ENCODE results near the gene ABHD17B. TPM values are rescaled to one million over a fixed set of nuclear protein-coding genes. Genes with fewer than 3 reads are reported as not detected.

The ABHD17B gene
- total and polyA plus RNA-seq, 2 donors (not counting 3 experiments of a cell fraction or from before 2014, with no cell fraction given), result 12.8 to 16.8 TPM

GRCh38 chr9:71929223-71929622, 18.2 kb upstream of the ABHD17B start:
- Histone ChIP-seq H4K20me1 (replicated peaks; ENCODE audit: control insufficient read depth, extremely low read depth, insufficient read depth, low read length) (peaks cover 2% of the 10 kb centered on the region), H3K79me2 (ENCODE audit: control insufficient read depth, insufficient read depth, low read length) (no peaks in the 10 kb centered on the region), H3K9ac (replicated peaks; ENCODE audit: extremely low read depth, insufficient read depth, low read length) (no peak overlapping the region), H3K27me3 (ENCODE audit: control insufficient read depth in 2 of 2, insufficient read depth in 2 of 2, low read length in 2 of 2) (no peaks in the 10 kb centered on the region), H3K4me2 (ENCODE audit: insufficient read depth, low read length) (no peak overlapping the region), H3K4me3 (replicated peaks in 1 of 3; ENCODE audit: insufficient read depth in 1 of 3, low read depth in 1 of 3, low read length in 3 of 3) (no peak overlapping the region), H3K9me1 (replicated peaks; ENCODE audit: control insufficient read depth, extremely low read depth, insufficient read depth, low read length) (no peaks in the 10 kb centered on the region), H3K27ac (ENCODE audit: insufficient read depth, low read depth, low read length) (no peak overlapping the region), H3K4me1 (ENCODE audit: control insufficient read depth, extremely low read depth, insufficient read depth, low read length) (no peaks in the 10 kb centered on the region), H2AFZ (ENCODE audit: low read depth, low read length) (no peak overlapping the region), H3K9me3 (replicated peaks; ENCODE audit: control insufficient read depth, insufficient read depth, low read length) (no peaks in the 10 kb centered on the region), H3K36me3 (ENCODE audit: control insufficient read depth in 2 of 2, extremely low read depth in 1 of 2, insufficient read depth in 2 of 2, low read length in 2 of 2) (no peaks in the 10 kb centered on the region)
- intact Hi-C loops (cut with micrococcal nuclease) (no loop called here), dilution Hi-C loops (cut with MboI; ENCODE audit: extremely low pct_ligation_motif_present, low sequenced_read_pairs) (no loop called here)
- TF ChIP-seq FOS (IDR thresholded peaks at IDR 0.05; ENCODE audit: borderline replicate concordance, insufficient read depth, low read length) (no peak), GATA2 (IDR thresholded peaks at IDR 0.05; ENCODE audit: insufficient read depth, insufficient read length, low read depth, low read length) (no peak), MYC (IDR thresholded peaks at IDR 0.05; ENCODE audit: low read depth, low read length) (no peak), EZH2 (IDR thresholded peaks at IDR 0.05; ENCODE audit: borderline replicate concordance, low read depth, low read length, severe bottlenecking) (no peak), POLR2A (IDR thresholded peaks at IDR 0.05; ENCODE audit: low read depth, low read length) (no peak), CTCF (IDR thresholded peaks at IDR 0.05; ENCODE audit: extremely low read depth in 1 of 2, insufficient read depth in 1 of 2, low read depth in 1 of 2, low read length in 2 of 2) (no peak), JUN (IDR thresholded peaks at IDR 0.05; ENCODE audit: borderline replicate concordance, insufficient read depth, insufficient read length, low read depth) (no peak), MAX (IDR thresholded peaks at IDR 0.05; ENCODE audit: insufficient read depth, insufficient read length) (no peak), POLR2AphosphoS5 (IDR thresholded peaks at IDR 0.05; ENCODE audit: insufficient read depth, low read depth, low read length) (no peak)
- CTCF ChIA-PET, result no interaction called here
- BruUV-seq (replicated peaks), result no TSS peak
- no peak for DNase-seq (ENCODE audit: low read depth, low spot score)
- FAIRE-seq, result no peak
- POLR2A ChIA-PET, result no interaction called here
